Choroid plexus epithelial cell (primary cell): ENCODE measurements around the gene KCNJ1.

Experiments
- DNase-seq: peaks from one replicate; pipeline ENCODE4 v3.0.0-alpha.2; 2010; ENCODE audit warnings: low read depth
- H3K4me3 ChIP-seq: 2 replicates; pipeline ENCODE4 v1.5.1; 2011; ENCODE audit warnings: low read depth, mild to moderate bottlenecking, control low read depth, low read length, moderate library complexity
- TF ChIP-seq, protein P1 (sequence below): conservative IDR thresholded peaks from 2 replicates; pipeline ENCODE4 v1.5.1; 2011; ENCODE audit warnings: low read depth, mild to moderate bottlenecking, control low read depth, inconsistent platforms, low read length, moderate library complexity

Gene KCNJ1

DNA sequence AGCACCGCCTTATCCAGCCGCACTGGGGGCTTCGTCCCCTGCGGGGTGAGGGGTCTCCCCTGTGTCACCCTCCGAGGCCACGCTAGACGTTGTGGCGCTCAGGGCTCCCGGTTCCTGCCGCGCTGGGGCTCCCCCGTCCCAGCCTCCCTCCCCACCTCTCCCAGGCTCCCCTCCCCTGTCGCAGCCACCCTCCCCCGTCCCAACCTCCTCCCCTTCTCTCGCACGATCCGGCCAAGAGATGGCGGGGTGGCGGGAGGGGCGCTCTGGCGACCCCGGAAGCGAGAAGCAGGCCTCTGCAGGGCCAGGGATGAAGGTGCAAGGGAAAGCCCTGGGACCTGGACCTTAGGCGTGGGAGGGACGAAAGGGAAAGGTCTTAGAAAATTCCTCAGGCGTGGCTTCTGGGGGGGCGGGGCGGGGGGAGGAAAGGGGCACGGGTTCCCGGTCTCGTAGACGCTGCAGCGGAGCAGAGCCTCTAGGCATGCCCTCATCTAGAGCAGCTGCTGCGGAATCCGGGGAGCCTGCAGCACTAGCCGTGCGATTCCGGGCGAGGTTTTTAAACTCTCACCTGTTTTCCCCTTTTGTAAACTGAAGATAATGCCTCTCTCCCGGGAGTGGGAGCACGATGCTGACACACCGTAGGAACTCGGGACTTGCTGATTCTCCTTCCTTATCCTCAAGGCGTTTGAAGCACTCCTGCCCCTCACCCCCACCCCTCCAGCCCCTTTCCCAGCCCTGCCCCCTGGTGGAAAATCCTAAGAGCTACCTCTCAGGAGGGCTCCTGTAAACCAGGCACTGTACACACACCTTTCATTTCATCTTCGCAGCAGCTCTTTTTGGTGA lies 38.5 kb upstream of the KCNJ1 start:
- peak overlapping the region; percentile 56 for H3K4me3 ChIP-seq
- DNase-seq, result peak; percentile 28
- TF ChIP-seq, protein P1, sequence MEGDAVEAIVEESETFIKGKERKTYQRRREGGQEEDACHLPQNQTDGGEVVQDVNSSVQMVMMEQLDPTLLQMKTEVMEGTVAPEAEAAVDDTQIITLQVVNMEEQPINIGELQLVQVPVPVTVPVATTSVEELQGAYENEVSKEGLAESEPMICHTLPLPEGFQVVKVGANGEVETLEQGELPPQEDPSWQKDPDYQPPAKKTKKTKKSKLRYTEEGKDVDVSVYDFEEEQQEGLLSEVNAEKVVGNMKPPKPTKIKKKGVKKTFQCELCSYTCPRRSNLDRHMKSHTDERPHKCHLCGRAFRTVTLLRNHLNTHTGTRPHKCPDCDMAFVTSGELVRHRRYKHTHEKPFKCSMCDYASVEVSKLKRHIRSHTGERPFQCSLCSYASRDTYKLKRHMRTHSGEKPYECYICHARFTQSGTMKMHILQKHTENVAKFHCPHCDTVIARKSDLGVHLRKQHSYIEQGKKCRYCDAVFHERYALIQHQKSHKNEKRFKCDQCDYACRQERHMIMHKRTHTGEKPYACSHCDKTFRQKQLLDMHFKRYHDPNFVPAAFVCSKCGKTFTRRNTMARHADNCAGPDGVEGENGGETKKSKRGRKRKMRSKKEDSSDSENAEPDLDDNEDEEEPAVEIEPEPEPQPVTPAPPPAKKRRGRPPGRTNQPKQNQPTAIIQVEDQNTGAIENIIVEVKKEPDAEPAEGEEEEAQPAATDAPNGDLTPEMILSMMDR, result peak; percentile 54

DNA sequence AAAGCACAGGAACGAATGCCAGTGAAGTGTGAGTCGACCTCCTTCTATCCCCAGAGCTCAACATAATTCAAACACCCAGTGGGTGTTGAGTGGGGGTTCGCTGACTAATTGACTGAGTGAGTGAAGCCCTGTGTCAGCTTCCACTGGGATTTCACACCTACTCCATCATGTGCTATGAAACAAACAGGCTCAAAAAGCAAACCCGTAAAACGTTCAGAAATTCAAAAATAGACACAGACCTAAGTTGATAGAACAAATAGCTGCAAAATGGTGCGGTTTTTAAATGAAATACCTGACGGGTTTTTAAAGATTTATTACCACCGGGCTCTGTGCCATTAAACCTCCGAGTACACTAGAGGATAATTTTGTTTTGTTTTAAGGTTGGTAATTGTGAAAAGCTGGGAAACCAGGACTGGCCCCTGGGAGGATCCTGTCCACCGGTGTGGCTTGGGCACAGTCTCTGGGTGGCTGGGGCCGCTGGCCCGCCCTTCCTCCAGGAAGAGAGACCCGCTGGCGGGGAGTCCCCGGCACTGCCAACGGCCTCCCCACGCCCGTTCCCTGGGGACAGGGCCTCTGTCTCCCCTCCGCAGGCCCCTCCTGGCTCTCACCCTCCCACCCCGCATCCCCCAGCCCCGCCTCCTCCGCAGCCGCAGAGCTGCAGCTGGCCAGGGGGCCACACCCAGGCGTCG lies 37.7 kb upstream of the KCNJ1 start:
- DNase-seq, result no peak

DNA sequence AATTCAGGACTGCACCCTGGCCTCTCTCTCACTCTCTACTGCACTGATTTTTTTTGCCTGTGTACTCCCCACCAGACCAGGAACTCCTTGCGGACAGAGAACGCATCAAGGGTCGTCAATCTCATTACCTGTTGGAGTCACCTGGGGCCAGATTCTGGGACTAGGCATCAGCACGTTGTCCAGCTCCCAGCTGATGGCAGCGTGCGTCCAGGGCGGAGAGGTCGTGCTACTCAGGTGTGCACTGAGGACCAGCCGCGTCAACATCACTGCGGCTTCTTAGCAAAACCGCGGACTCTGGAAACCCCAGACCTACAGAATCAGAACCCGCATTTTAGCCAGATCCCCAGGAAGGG lies 37.2 kb upstream of the KCNJ1 start:
- H3K4me3 ChIP-seq, result no peak overlapping the region
- TF ChIP-seq, protein P1, result no peak
- DNase-seq, result no peak

More for the DNA sequence above, 37.7 kb upstream of the KCNJ1 start:
- H3K4me3 ChIP-seq, result peak overlapping the region; percentile 56
- TF ChIP-seq, protein P1, result no peak

DNA sequence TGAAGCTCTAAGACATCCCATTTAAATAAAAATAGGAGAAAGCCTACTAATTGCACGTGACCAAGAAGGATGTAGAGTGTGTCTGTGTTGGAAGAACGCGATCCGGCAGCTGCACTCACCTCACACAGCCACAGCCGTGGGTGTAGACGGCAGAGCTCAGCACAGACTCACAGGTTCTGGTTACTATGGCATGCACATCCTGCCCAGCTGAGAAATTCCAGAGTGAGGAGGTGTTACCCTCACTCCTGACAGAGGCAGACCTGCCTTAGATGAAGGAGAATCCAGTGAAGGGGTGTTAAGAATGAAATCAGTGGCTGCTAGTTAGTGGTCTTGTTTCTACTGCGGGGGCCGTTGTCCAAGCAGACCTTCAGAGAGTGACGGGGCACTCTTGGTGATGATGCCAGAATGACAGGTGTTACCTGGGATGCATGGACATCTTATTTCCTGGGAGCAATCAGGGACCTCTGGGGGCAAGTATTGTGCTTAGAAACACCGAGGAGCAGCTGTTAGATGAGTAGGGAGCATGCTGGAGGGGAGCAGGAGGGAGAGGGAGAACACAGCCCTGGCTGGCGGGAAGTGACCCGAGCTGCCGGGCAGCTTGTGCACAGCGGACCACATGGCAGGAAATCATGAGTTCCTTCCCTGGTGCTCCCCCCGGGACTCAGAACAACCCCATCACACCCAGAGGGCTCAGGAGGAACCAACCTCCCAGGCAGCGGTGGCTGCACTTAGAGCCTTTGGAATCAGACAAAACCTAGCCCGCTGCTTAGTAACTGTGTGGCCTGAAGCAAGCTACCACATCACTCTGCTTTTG lies 36.4 kb upstream of the KCNJ1 start:
- TF ChIP-seq, protein P1, result no peak
- H3K4me3 ChIP-seq, result no peak overlapping the region
- peak; percentile 27 for DNase-seq

DNA sequence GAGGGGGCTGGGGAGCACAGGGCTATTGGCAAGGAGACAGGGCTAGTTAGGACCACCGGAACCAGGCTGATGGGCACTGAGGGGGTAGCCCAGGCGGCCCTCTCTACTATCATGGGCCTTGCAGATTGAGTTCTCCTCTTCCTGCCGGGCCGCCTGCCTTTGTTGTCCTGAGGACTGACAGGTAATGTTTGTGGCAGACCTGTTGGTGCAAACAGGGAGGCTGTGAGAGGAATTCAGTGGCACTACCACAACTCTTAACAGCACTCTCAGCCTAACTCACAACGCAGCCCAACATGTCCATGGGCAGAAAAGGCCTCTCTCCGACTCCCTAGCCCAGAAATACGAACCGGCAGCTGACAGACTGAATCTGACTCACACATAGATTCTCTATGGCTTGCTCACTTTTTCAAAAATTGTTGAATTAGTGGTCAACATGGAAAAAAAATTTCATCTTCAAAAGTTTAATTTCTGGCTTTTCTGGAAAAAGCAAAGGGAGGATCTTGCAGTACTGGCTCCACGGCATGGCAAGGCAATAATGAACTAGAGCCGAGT lies 35.5 kb upstream of the KCNJ1 start:
- TF ChIP-seq, protein P1, result no peak
- peak; percentile 60 for DNase-seq
- H3K4me3 ChIP-seq, result no peak overlapping the region

DNA sequence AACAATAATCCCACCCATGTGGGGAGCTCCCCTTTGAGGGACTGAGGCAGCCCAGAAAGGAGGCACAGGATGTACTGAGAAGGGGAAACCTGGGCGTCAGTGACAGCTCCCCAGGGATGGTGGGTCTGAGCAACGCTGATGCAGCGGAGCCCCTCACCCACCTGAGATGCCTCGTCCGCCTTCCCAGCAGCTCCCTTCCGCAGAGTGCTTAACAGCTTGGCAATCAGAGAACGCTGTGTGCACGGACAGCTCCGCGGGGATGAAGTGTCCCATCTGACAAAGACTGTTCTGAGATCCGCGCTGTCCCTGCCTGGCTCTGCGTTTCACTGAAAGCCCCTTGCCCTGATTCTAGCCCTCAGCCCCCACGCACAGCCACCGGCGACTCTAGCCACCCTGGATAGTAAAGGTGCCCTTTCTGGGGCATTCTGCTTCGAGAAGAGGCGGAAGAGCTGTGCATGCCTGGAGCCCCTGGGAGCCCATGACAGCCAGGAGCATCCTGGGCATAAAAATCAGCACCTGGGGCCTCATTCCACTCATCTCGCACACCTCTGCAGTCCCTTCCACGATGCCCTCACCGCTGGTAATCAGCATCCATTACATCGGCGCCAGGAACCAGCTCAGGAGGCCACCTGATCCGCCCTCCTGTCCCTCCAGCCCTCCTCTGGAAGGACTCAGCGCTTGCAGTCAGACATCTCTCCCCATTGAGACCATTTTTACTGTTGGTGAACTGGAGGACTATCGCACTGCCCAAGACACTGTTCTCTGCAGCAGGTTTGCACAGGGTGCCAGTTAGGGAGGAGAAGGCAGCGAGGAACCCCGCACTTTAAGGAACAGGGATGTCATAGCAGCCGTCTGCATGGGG lies 34.8 kb upstream of the KCNJ1 start:
- peak; percentile 23 for DNase-seq
- no peak overlapping the region for H3K4me3 ChIP-seq
- TF ChIP-seq, protein P1, result no peak
